K562 (cell line): Measurements from ENCODE around the gene EYA2.

Source experiments
- CTBP1 ChIP-seq: fragments of 450-650 bp; IDR thresholded peaks from 2 replicates; pipeline ENCODE4 v1.6.1; 2016; ENCODE audit warnings: borderline replicate concordance
- CTCF ChIP-seq, 3 experiments: IDR thresholded peaks in 2 of 3; conservative IDR thresholded peaks in 1 of 3; 2 replicates each; pipeline ENCODE4 v1.5.1; 2011 to 2012; ENCODE audit warnings: low read length in 3 of 3, mild to moderate bottlenecking in 3 of 3, control low read depth in 2 of 3, improper control_type of control experiment in 1 of 3, inconsistent platforms in 1 of 3, low read depth in 1 of 3, mixed read lengths in 1 of 3, moderate library complexity in 1 of 3; ENCODE audit not compliant: insufficient read depth in 2 of 3
- EP300 ChIP-seq: IDR thresholded peaks from 2 replicates; pipeline ENCODE4 v1.6.1; 2012; ENCODE audit warnings: low read length, improper control_type of control experiment
- HNRNPK ChIP-seq: fragments of 200-400 bp; formaldehyde crosslinking; IDR thresholded peaks from one replicate; pipeline ENCODE4 v1.6.1; 2018; ENCODE audit warnings: mild to moderate bottlenecking, low read depth, low read length; ENCODE audit not compliant: poor library complexity, severe bottlenecking
- MAX ChIP-seq: sonication (generic); formaldehyde crosslinking; IDR thresholded peaks from 2 replicates; pipeline ENCODE4 v1.9.0; 2022; ENCODE audit warnings: mild to moderate bottlenecking, missing genetic modification reagents
- MYBL2 ChIP-seq, 2 experiments: fragments of 450-650 bp in 1 of 2; sonication (generic) in 1 of 2; formaldehyde crosslinking in 1 of 2; IDR thresholded peaks; 2 replicates each; pipeline versions ENCODE4 v1.6.1 to v1.8.1; 2017 to 2022; ENCODE audit warnings: borderline replicate concordance in 1 of 2, inconsistent platforms in 1 of 2, low read depth in 1 of 2, mild to moderate bottlenecking in 1 of 2, missing genetic modification reagents in 1 of 2, moderate library complexity in 1 of 2
- POLR2A ChIP-seq: fragments of 450-650 bp; conservative IDR thresholded peaks from 2 replicates; pipeline ENCODE4 v1.6.1; 2016
- SREBF2 ChIP-seq: sonication (generic); formaldehyde crosslinking; IDR thresholded peaks from 2 replicates; pipeline ENCODE4 v1.4.0; 2020; ENCODE audit warnings: mild to moderate bottlenecking, missing genetic modification reagents
- TAF1 ChIP-seq: IDR thresholded peaks from 2 replicates; pipeline ENCODE4 v1.6.1; 2011; ENCODE audit warnings: mild to moderate bottlenecking, low read length, moderate library complexity; ENCODE audit not compliant: insufficient read depth, control insufficient read depth, severe bottlenecking; ENCODE audit errors: extremely low read depth
- ZBTB11 ChIP-seq, 3 experiments: fragments of 200-800 bp in 1 of 3; fragments of 250-450 bp in 1 of 3; fragments of 450-650 bp in 1 of 3; sonication (Bioruptor Pico) in 1 of 3; sonication (Bioruptor generic) in 1 of 3; formaldehyde crosslinking in 1 of 3; IDR thresholded peaks; 2 replicates each; pipeline versions ENCODE4 v1.6.1 to v1.8.0; 2016 to 2022; ENCODE audit warnings: mild to moderate bottlenecking in 2 of 3, missing genetic modification characterization in 2 of 3, missing compliant biosample characterization in 1 of 3, moderate library complexity in 1 of 3
- ZNF165 ChIP-seq: fragments of 250-450 bp; sonication (Bioruptor Pico); IDR thresholded peaks from 2 replicates; pipeline ENCODE4 v1.4.0; 2020; ENCODE audit warnings: borderline replicate concordance

GRCh38 chr20:47227119-47227518 lies 332.5 kb downstream of the EYA2 start:
- TF ChIP-seq CTCF (IDR thresholded peaks at IDR 0.05 in 2 of 3, conservative IDR thresholded peaks at IDR 0.05 in 1 of 3; ENCODE audit: insufficient read depth in 2 of 3, low read depth in 1 of 3, low read length in 3 of 3) (no peak), MAX (CRISPR knock-in tag) (no peak), POLR2A (no peak), ZBTB11 (CRISPR knock-in tag; IDR thresholded peaks at IDR 0.05) (peak in 1 of 3 experiments; percentile 52; a peak in 2 of 6 replicates), MYBL2 (IDR thresholded peaks at IDR 0.05; ENCODE audit: low read depth) (no peak), MYBL2 (CRISPR knock-in tag; IDR thresholded peaks at IDR 0.05; ENCODE audit: borderline replicate concordance) (no peak), ZNF165 (no peak), HNRNPK (no peak), CTBP1 (no peak), TAF1 (no peak), SREBF2 (CRISPR knock-in tag) (no peak), EP300 (no peak)
